ENCODE data around the gene CPVL. TPM values are rescaled to one million over a fixed set of nuclear protein-coding genes. Genes with fewer than 3 reads are reported as not detected.
A peak's percentile ranks its signal among the peaks of the same experiment; 100 is the strongest.

The CPVL gene
- total and polyA plus RNA-seq, 2 donors (not counting 1 experiment from before 2014, with no cell fraction given): 2.6 TPM; not detected in 1

DNA sequence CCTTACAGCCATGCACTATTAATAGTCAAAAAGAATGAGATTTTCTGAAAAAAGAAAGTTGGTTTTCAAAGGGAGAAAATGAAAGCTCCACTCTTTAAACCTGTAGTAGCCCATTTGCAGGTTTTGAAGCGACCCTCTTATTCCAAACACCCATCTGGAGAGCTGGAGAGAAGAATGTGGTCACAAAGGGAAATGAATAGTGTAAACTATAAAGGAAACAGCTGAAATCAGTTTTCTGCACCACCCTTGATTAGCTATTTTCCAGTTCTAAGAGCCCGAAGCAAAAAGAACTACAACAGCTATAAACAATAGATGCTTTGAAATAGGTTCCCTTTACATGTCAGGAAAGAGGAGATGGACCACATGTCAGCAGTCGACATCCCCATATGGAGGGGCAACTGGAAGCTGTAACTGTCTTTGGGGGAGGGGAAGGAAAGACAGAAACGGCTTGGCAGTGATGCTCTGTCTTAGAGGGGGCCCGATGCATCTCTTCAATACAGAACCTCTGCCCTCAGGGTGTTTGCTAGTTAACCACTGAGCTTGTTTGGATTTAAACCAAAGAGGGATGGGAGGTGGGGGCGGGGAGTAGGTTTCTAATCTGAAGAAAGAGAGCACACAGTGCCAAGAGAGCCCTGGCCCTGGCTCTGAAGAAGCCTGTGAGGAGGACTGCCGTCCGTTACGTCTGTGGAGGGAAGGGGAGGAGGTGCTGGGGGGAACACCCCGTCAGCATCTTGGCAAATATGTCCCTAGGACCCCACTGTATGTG lies 55.3 kb downstream of the CPVL start:
- no peaks in the 10 kb centered on the region for H3K9me3 ChIP-seq (ENCODE audit: control extremely low read depth in 1 of 3, control insufficient read depth in 2 of 3, insufficient read depth in 1 of 3, low read length in 2 of 3)
- no peaks in the 10 kb centered on the region for H3K79me2 ChIP-seq (ENCODE audit: control insufficient read depth, insufficient read depth, low read length)
- WGBS (ENCODE audit: insufficient coverage): 52% methylated on average over 7 of the region's 10 CpGs
- Mint-ChIP-seq H3K27ac (no peak overlapping the region), H3K27me3 (peaks cover 35% of the 10 kb centered on the region), H3K4me3 (peak overlapping the region; percentile 60), H3K4me1 (peaks cover 13% of the 10 kb centered on the region), H3K9me3 (ENCODE audit: insufficient read depth) (no peaks in the 10 kb centered on the region)
- peak overlapping the region in 3 of 5 experiments; percentile 2 to 18 (median 10) for H3K4me3 ChIP-seq (ENCODE audit: control extremely low read depth in 1 of 5, extremely low read depth in 1 of 5, insufficient read depth in 1 of 5, low read depth in 2 of 5, low read length in 4 of 5)
- no peak for TF ChIP-seq EZH2 (IDR thresholded peaks at IDR 0.05; ENCODE audit: borderline replicate concordance, insufficient read depth, low read depth, low read length, poor library complexity, severe bottlenecking)
- TF ChIP-seq, protein P1, sequence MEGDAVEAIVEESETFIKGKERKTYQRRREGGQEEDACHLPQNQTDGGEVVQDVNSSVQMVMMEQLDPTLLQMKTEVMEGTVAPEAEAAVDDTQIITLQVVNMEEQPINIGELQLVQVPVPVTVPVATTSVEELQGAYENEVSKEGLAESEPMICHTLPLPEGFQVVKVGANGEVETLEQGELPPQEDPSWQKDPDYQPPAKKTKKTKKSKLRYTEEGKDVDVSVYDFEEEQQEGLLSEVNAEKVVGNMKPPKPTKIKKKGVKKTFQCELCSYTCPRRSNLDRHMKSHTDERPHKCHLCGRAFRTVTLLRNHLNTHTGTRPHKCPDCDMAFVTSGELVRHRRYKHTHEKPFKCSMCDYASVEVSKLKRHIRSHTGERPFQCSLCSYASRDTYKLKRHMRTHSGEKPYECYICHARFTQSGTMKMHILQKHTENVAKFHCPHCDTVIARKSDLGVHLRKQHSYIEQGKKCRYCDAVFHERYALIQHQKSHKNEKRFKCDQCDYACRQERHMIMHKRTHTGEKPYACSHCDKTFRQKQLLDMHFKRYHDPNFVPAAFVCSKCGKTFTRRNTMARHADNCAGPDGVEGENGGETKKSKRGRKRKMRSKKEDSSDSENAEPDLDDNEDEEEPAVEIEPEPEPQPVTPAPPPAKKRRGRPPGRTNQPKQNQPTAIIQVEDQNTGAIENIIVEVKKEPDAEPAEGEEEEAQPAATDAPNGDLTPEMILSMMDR (IDR thresholded peaks at IDR 0.05): no peak
- peak overlapping the region; percentile 14 for H3K4me2 ChIP-seq (replicated peaks; ENCODE audit: low read depth, low read length, poor library complexity, severe bottlenecking)
- no peaks in the 10 kb centered on the region for H3K36me3 ChIP-seq (replicated peaks in 1 of 2; ENCODE audit: control extremely low read depth in 1 of 2, control insufficient read depth in 1 of 2, extremely low read depth in 1 of 2, insufficient read depth in 2 of 2, low read length in 1 of 2)
- H2AFZ ChIP-seq (ENCODE audit: insufficient read depth, low read depth, low read length, poor library complexity, severe bottlenecking): peak overlapping the region; percentile 46
- H3K27me3 ChIP-seq (replicated peaks in 1 of 4; ENCODE audit: control extremely low read depth in 1 of 4, control insufficient read depth in 3 of 4, insufficient read depth in 4 of 4, low read length in 3 of 4): peaks cover 0 to 8% (median 1%) of the 10 kb centered on the region in 4 experiments
- POLR2A ChIA-PET: no interaction called here
- H3K27ac ChIP-seq (ENCODE audit: low read length in 2 of 2): no peak overlapping the region
- intact Hi-C loops (cut with micrococcal nuclease): no loop called here
- CTCF ChIA-PET: interaction anchor here (0.7 to 1.5 kb wide), 4 partner anchors 8 to 169 kb away, joined by 3 to 4 read pairs (median 4); no protein-coding TSS in a partner anchor
- no peaks in the 10 kb centered on the region for H4K20me1 ChIP-seq (ENCODE audit: control insufficient read depth, insufficient read depth, low read length, poor library complexity, severe bottlenecking)
- ATAC-seq (ENCODE audit: low read depth) (no peak), DNase-seq (no peak)
- peak overlapping the region; percentile 27 for H3K9ac ChIP-seq (ENCODE audit: low read length)
- peaks cover 3 to 10% of the 10 kb centered on the region in 2 donors for H3K4me1 ChIP-seq (ENCODE audit: control insufficient read depth in 2 of 2, insufficient read depth in 2 of 2, low read length in 2 of 2)

All from B cell (primary cell).